HG02678 (cell line): ENCODE data around the gene IDH3A.

Source experiments
- ATAC-seq: cut with Tn5 transposase; IDR thresholded peaks from one replicate; pipeline ENCODE4 v1.9.1; 2021; ENCODE audit warnings: mild to moderate bottlenecking, moderate library complexity; ENCODE audit not compliant: unreplicated experiment

IDH3A gene

DNA sequence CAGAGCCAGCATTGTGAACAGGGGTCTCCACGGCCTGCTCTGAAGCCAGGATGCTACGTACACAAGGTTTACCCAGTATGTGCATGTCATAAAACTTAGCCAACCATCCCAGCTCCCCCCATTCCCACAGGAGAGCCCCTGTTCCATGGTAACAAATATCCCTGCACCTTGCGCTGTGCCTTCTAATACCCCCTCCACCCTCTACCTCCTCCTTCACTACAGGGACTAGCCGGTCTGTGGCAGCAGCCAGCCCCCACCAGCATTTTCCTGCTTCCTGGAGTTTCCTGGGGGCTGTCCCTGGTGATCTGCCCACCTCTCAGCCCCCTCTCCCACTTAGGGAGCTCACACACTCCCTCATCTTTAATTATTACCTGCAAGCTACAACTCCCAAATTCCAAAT, 64.8 kb downstream of the IDH3A start:
- ATAC-seq, result no peak

DNA sequence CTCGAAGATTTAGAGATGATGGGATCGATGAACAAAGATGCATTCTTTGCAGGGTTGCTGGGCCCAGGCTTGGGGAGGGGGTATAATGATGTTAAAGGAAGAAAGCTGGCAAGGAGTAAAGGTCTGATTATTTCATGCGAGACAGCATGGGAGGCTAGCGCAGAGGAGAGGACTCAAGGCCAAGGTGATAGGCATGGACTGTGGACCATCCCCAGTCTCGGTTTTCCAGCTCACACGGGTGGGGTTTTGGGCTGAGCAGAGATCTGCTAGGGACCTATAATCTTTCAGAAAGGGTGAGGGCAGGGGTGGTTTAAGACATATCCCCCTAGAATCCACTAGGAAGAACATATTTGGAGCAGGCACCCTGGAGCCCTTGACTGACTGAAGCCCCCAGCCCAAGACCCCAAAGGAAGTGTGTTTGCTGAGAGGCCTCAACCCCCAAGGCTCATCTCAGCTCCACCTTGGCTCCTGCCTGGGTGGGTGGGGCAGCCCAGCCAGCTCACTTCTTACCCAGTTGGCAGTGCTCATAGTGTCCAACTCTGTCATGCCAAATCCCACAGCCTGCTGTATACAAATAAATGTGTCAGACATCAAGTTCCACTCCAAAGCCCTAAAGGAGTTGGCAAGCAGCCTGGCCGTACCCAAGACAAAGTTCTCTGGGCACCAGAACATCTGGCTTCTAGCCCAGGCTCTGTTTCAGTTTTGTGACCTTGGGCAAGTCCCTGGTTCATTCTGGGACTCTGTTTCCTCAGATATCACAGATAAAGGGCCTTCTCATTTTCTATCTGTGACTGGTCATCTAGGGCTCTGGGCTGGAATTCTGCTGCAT, 67.3 kb downstream of the IDH3A start:
- ATAC-seq, result no peak

DNA sequence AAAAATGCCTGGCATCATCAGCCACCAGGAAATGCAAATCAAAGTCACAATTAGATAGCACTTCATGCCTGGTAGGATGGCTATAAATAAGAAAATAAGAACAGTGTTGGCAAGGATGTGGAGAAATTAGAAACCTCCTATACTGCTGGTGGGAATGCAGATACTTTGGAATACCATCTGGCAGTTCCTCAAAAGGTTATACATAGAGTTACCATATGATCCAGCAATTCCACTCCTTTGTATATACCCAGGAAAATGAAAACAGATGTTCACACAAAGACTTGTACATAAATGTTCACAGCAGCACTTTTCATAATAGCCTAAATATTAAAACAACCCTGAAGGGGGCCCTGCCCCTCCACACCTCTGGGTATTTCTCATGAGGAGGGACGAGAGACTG, 71.6 kb downstream of the IDH3A start:
- ATAC-seq, result no peak
